HG03354 (cell line): Measurements from ENCODE around the gene RSRP1.

ENCODE experiments used
- ATAC-seq: cut with Tn5 transposase; IDR thresholded peaks from one replicate; pipeline ENCODE4 v1.9.1; 2021; ENCODE audit warnings: mild to moderate bottlenecking; ENCODE audit not compliant: unreplicated experiment, poor library complexity, severe bottlenecking

RSRP1 gene

DNA sequence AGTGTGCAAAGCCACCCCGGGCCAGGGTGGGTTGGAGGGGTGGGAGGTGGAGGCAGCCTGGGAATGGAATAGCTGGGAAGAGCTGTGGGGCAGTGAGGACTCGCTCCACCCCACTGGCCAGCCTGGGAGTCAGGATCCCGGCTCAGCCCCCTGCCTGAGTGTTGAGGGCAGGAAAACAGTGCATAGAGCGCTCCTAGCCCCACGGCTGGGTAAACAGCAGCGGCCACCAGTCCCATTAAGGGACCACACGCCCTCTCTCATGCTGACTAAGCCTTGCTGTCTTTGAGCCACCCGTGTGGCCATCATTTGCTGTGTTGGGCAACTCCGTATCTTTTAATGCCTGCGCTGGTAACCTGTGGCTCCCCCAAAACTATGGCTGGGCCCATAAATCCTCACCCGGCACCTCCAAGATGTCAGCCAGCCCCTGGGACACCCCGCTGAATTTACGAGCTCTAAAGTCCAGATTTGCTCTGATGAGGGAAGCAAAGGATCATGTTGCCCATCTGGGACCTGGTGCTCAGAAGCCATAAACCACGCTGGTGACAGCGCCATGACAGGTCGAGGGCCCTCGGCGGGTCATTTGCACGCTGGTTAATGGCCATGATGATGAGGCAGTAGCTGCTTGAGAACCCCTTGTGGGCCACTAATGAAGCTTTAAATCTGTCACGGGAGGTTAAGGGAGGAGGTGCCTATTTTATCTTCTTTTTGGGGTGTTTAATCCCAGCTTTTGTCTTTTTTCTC lies 49.8 kb downstream of the RSRP1 start:
- ATAC-seq, result no peak

DNA sequence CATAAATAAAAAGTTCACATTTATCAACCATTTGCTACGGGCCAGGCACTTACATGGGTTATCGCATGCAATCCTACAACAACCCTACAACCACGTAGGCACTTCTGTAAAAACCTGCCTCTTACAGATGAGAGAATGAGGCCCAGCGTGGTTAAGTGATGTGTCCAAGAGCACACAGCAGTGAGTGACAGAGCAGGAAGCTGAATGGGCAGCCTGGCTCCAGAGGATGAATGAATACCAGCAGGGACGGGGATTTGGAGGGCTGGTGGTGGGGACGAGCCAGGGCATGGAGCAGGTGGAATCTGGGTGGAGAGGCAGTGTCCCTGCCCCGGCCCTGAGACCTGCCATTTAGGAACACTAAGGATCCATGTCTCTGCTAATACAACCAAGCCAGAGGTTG lies 50.4 kb downstream of the RSRP1 start:
- no peak for ATAC-seq

- no peak for ATAC-seq
These were observed 51.4 kb downstream of the RSRP1 start for GRCh38 chr1:25195835-25196234.

- no peak for ATAC-seq
These were observed 52.7 kb downstream of the RSRP1 start for GRCh38 chr1:25194572-25195020.

GRCh38 chr1:25194054-25194453 lies 53.2 kb downstream of the RSRP1 start:
- ATAC-seq, result no peak

DNA sequence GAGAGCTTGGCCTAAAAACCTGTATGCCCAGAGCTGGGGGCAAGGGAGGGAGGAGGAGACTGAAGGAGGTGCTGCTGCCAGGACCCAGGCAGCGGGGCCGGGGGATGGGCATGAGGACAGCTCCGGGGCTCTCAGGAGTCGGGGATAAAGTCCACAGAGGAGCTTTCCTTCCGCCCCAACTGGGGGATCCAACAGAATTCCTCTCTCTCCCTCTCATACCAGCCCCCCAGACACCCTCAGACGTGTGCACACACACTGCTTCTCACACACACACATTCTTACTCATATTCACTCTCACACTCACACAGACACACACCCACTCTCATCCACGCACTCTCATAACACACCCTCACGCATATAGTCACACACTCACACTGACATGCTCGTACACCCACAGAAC lies 54.0 kb downstream of the RSRP1 start:
- ATAC-seq, result no peak
